Pancreas (tissue), 10 donors: ENCODE results near the gene ALX4. TPM values are rescaled to one million over a fixed set of nuclear protein-coding genes. Genes with fewer than 3 reads are reported as not detected.

Experiments used
- ATAC-seq, 4 donors: fragments of 200-7000 bp; cut with Tn5 transposase; one replicate each; pipeline versions ENCODE4 v1.8.0 to v1.9.1; 2020; ENCODE audit warnings: mild to moderate bottlenecking in 4 of 4, moderate library complexity in 4 of 4
- DNase-seq, 6 donors: peaks; one replicate each; pipeline ENCODE4 v3.0.0-alpha.2; 2020
- FAIRE-seq: peaks from 2 replicates; lab custom pipeline; 2012; peaks lifted over from hg19 to GRCh38; lab: Jason Lieb, UNC
- H3K27ac ChIP-seq, 4 donors: fragments of 200-600 bp; sonication (generic); 1 replicate in 3 of 4; 2 replicates in 1 of 4; pipeline versions ENCODE4 v1.5.0 to v1.8.0; 2020
- H3K27me3 ChIP-seq, 4 donors: fragments of 200-600 bp; one replicate each; pipeline ENCODE4 v1.8.0; 2021
- H3K36me3 ChIP-seq, 3 donors: fragments of 200-600 bp; sonication (generic) in 1 of 3; one replicate each; pipeline versions ENCODE4 v1.5.0 to v1.8.0; 2020 to 2021
- H3K4me1 ChIP-seq, 3 donors: fragments of 200-600 bp; one replicate each; pipeline ENCODE4 v1.8.0; 2021
- H3K4me3 ChIP-seq, 4 donors: fragments of 200-600 bp; sonication (generic) in 2 of 4; one replicate each; pipeline versions ENCODE4 v1.5.0 to v1.8.0; 2020 to 2021
- H3K9me3 ChIP-seq, 4 donors: fragments of 200-600 bp; one replicate each; pipeline ENCODE4 v1.8.0; 2021
- WGBS, 2 donors: extraction: QIAGEN DNeasy Blood & Tissue Kit; methylation state at CpG; one replicate each; pipeline ENCODE4 v1.1.7; 2013; 5-methylcytosine and 5-hydroxymethylcytosine counted together
- intact Hi-C, 3 donors: fragments of 100-400 bp; cut with DNase I; formaldehyde crosslinking; loops; one replicate each; pipeline versions ENCODE4 v1.11.1 to v1.14.2; 2022
- polyA plus RNA-seq, 2 donors: library from polyadenylated mRNA; stranded (reverse); fragments of 200-250 nt; gene quantifications; one replicate each; pipeline ENCODE4 v1.2.3, GENCODE V29; 2013
- total RNA-seq, 6 donors: library from RNA; stranded (reverse); fragmentation: NEBNext Ultra II Directional in 4 of 6; extraction: Animal tissue kit (Norgen Biotek cat#: 25700) in 4 of 6; gene quantifications; one replicate each; pipeline versions ENCODE4 v1.2.1 to v1.2.4, GENCODE V29; 2021 to 2023
- TF ChIP-seq, protein P1 (sequence below), 4 donors: fragments of 200-600 bp; sonication (generic) in 3 of 4; IDR thresholded peaks; one replicate each; pipeline versions ENCODE4 v1.5.0 to v1.8.0; 2021; ENCODE audit warnings: antibody characterized with exemption in 4 of 4
- donor health status: healthy with polysubstance abuse.
- donor health status: DM: no; HTN: no; CAD: no; lungs with moderate emphysema.
- donor health status: DM: no; HTN: no; CAD: no.
- donor health status: control.
- donor health status: control.
- donor health status: Bipolar disorder and iron deficiency.
- donor health status: DM: yes; HTN: yes; CAD: no.
- donor health status: DM: no; HTN: no; CAD: no.
- donor health status: DM: no; HTN: no; CAD: no.
- donor health status: DM: yes; HTN: yes; CAD: no.

ALX4 gene
- total and polyA plus RNA-seq, 8 donors, result 0.02 to 0.04 (median 0.03) TPM; not detected in 5

DNA sequence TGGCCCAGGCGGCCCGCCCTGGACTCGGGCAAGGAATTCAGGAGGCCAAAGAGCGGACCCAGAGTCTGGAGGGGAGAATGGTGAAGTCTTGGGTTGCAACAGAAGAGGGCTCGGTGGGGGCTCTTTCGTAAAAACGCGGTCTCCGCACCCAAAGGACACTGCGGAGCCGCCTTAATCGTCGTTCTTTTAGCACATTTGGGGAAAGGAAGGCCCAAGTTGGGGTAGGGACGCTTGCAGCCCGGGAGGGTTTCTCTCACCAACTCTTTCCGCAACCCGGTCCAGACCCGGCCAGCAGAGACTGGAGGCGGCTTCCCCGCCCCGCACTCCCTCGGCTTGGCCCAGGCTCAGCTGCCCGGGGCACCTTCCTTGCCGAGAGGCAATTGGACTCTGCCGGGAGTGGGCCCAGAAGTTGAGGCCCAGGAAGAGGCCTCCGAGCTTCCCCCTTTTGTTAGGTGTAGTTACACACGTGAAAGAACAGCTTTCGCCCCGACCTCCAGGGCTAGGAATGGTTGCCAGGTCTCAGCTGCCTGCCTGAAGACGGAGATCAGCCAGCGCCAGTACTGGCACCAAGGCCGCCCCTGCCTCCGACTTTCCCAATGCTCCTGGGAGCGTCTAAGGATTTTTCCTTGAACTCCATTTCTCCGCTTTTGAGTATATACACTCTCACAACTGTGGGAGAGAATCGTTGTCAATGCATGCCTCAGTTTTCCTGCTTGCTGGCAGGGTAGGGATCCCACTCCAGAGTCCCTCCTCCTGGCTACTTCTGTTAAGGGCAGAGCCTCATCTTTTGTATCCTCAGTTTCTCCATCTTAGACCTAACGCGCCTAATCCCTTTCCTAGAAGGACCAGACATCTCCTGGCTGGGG, 3.7 kb downstream of the ALX4 start:
- intact Hi-C loops, result no loop called here

DNA sequence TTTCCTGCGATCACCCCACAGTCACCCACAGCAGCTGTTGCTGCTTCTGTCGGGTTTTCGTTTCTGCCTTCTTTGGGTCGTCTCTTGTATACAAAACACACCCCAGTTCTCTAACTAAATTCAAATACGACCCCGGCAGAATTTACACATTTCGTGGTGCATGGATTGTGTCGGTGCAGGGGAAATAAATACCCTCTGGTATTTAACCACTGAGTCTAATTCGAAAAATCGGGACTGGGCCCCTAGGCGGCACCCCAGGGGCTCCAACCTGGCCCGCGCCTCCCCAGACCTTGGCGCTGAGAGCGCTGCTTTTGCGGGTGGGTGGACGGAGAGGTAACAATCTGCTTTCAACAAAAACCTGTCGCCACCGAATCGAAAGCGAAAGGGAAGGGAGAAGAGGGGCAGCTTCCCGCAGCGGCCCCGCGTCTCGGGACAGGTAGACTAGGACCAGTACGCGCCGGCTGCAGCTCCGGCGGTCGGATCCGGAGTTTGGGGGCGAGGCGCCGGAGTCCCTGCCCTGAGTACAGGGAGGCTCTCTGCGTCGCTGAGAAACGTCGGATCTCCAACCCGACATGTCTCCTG, 4.4 kb downstream of the ALX4 start:
- DNase-seq, result peak in 3 of 6 donors; percentile 21 to 74 (median 49)
- TF ChIP-seq, protein P1, sequence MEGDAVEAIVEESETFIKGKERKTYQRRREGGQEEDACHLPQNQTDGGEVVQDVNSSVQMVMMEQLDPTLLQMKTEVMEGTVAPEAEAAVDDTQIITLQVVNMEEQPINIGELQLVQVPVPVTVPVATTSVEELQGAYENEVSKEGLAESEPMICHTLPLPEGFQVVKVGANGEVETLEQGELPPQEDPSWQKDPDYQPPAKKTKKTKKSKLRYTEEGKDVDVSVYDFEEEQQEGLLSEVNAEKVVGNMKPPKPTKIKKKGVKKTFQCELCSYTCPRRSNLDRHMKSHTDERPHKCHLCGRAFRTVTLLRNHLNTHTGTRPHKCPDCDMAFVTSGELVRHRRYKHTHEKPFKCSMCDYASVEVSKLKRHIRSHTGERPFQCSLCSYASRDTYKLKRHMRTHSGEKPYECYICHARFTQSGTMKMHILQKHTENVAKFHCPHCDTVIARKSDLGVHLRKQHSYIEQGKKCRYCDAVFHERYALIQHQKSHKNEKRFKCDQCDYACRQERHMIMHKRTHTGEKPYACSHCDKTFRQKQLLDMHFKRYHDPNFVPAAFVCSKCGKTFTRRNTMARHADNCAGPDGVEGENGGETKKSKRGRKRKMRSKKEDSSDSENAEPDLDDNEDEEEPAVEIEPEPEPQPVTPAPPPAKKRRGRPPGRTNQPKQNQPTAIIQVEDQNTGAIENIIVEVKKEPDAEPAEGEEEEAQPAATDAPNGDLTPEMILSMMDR (IDR thresholded peaks at IDR 0.05), result no peak
- peak; percentile 44 to 68 (median 62) for ATAC-seq
- no peaks in the 10 kb centered on the region for H3K36me3 ChIP-seq
- H3K27ac ChIP-seq, result no peak overlapping the region
- intact Hi-C loops, result no loop called here
- WGBS, 2 donors, result 5% methylated on average over 41 of the region's 41 CpGs
- H3K4me1 ChIP-seq, result peaks cover 0 to 18% (median 6%) of the 10 kb centered on the region in 3 donors
- no peak for FAIRE-seq
- peaks cover 0 to 44% (median 9%) of the 10 kb centered on the region in 4 donors for H3K27me3 ChIP-seq
- H3K4me3 ChIP-seq, result peak overlapping the region; percentile 34 to 69 (median 54)
- H3K9me3 ChIP-seq, result no peaks in the 10 kb centered on the region

More for the DNA sequence above, 3.7 kb downstream of the ALX4 start:
- TF ChIP-seq, protein P1 (IDR thresholded peaks at IDR 0.05), result no peak
- Histone ChIP-seq H3K9me3 (no peaks in the 10 kb centered on the region), H3K4me1 (peaks cover 0 to 18% (median 6%) of the 10 kb centered on the region in 3 donors), H3K27ac (no peak overlapping the region), H3K27me3 (peaks cover 0 to 51% (median 10%) of the 10 kb centered on the region in 4 donors), H3K4me3 (peak overlapping the region; percentile 34 to 69 (median 54)), H3K36me3 (no peaks in the 10 kb centered on the region)
- peak in 3 of 4 donors; percentile 31 to 49 (median 39) for ATAC-seq
- WGBS, 2 donors, result 36 to 37% methylated on average over 38 of the region's 38 CpGs
- no peak for FAIRE-seq
- DNase-seq, result peak in 1 of 6 donors; percentile 74

DNA sequence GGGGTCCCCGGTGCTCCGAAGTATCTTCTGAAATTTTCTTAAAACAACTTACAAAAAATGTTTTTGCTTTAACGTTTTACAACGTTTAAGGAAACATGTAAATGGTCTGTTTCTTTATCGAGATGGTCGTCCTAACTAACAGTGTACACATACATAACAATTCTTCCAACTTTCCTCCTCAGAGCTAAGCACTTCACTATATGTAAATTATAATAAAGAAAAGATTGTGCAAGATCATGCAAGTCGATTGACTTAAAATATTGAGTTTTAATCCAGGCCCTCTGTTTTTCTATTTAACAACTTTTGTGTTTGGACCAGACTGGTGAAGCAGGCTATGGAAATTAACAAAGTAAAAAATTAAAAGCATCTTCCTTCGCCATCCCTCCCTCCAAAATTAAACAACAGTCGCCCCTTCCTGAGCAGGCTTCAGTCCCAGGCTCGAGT, 4.9 kb downstream of the ALX4 start:
- FAIRE-seq, result no peak
- no peaks in the 10 kb centered on the region for H3K36me3 ChIP-seq
- TF ChIP-seq, protein P1 (IDR thresholded peaks at IDR 0.05), result no peak
- no peaks in the 10 kb centered on the region for H3K9me3 ChIP-seq
- WGBS, 2 donors, result 18 to 21% methylated on average over 10 of the region's 10 CpGs
- intact Hi-C loops, result no loop called here
- no peak for ATAC-seq
- peak overlapping the region in 3 of 4 donors; percentile 47 to 69 (median 61) for H3K4me3 ChIP-seq
- H3K4me1 ChIP-seq, result peaks cover 0 to 18% (median 6%) of the 10 kb centered on the region in 3 donors
- DNase-seq, result no peak
- peaks cover 0 to 43% (median 8%) of the 10 kb centered on the region in 4 donors for H3K27me3 ChIP-seq
- H3K27ac ChIP-seq, result no peak overlapping the region

DNA sequence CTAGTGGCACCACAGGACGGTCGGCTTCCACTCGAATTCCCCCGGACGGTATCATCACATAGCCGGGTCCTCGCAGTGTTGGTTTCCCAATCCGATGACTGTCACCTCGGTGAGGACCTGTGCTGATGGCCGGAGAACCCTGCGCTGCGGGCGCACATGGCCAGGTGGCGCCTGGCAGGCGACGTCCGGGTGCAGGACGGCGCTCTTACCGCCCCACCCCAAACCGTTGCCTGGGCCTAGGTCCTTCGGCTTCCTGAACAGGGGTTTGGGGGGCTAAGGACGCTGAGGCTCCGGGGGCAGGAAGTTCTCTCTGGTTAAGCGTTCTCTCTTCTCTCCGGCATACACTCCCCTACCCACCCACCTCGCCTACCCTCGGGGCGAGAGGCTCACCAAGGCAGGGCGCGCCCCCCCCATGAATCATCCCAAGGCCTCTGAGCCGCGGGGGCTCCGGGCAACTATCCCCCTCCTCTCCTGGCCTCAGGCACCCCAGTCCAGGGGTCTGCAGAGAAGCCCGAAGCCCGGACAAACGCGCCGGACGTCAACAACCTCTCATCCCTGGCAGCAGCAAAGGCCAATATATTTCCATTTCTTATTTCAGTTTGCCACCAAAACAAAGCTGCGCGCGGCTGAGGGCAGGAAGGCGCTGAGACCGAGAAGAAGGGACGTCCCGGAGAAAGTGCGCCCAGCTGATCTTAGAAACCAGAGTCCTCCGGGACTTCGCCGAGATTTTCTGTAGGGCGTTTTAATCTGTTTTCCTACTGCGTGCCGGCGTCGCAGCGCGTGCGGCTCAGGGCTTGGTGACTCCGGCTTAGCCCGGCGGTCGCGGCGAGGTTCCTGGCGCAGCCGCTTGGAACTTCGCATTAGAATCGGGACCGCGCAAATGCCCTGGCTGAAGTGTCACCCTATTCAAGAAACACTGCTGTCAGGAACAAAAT, 5.6 kb downstream of the ALX4 start:
- TF ChIP-seq, protein P1 (IDR thresholded peaks at IDR 0.05), result no peak
- FAIRE-seq, result no peak
- 7 to 10% methylated on average over 70 to 71 of the region's 71 CpGs for WGBS, 2 donors
- Histone ChIP-seq H3K27me3 (peaks cover 0 to 36% (median 6%) of the 10 kb centered on the region in 4 donors), H3K36me3 (no peaks in the 10 kb centered on the region), H3K4me1 (peaks cover 0 to 12% (median 6%) of the 10 kb centered on the region in 3 donors), H3K27ac (no peak overlapping the region), H3K4me3 (peak overlapping the region in 1 of 4 donors; percentile 69), H3K9me3 (no peaks in the 10 kb centered on the region)
- intact Hi-C loops, result no loop called here
- ATAC-seq, result no peak
- DNase-seq, result no peak
